Breast epithelium (tissue), 3 donors: ENCODE results near the gene ZNF366.

Experiments
- POLR2AphosphoS5 ChIP-seq, 3 donors: sonication (generic); formaldehyde crosslinking; IDR thresholded peaks; one replicate each; pipeline ENCODE4 v1.6.1; 2017; ENCODE audit warnings: antibody characterized with exemption in 3 of 3
- TF ChIP-seq, protein P1 (sequence below), 3 donors: fragments of 450-650 bp; IDR thresholded peaks; one replicate each; pipeline ENCODE4 v1.5.1; 2016 to 2017; ENCODE audit warnings: antibody characterized with exemption in 3 of 3, mild to moderate bottlenecking in 3 of 3, moderate library complexity in 3 of 3

DNA sequence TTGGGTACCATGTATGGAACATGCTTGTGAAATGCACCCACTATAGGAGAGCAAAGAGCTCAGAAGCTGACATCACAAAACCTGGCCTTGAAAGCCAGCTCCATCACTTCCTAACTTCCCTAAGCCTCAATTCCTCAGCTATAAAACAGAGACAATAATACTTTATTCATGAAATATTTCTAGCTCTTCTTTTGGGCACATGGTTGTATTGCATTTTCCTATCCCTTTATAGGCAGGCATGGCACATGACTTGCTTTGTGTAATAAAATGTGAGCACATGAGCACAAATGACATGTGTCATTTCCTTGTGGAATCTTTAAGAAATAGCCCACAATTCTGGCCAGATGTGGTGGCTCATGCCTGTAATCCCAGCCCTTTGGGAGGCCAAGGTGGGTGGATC, 18.5 kb downstream of the ZNF366 start:
- TF ChIP-seq, protein P1, sequence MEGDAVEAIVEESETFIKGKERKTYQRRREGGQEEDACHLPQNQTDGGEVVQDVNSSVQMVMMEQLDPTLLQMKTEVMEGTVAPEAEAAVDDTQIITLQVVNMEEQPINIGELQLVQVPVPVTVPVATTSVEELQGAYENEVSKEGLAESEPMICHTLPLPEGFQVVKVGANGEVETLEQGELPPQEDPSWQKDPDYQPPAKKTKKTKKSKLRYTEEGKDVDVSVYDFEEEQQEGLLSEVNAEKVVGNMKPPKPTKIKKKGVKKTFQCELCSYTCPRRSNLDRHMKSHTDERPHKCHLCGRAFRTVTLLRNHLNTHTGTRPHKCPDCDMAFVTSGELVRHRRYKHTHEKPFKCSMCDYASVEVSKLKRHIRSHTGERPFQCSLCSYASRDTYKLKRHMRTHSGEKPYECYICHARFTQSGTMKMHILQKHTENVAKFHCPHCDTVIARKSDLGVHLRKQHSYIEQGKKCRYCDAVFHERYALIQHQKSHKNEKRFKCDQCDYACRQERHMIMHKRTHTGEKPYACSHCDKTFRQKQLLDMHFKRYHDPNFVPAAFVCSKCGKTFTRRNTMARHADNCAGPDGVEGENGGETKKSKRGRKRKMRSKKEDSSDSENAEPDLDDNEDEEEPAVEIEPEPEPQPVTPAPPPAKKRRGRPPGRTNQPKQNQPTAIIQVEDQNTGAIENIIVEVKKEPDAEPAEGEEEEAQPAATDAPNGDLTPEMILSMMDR (IDR thresholded peaks at IDR 0.05): no peak
- TF ChIP-seq POLR2AphosphoS5 (IDR thresholded peaks at IDR 0.05): no peak
